ENCODE results near the gene SH3PXD2B.

The SH3PXD2B gene

DNA sequence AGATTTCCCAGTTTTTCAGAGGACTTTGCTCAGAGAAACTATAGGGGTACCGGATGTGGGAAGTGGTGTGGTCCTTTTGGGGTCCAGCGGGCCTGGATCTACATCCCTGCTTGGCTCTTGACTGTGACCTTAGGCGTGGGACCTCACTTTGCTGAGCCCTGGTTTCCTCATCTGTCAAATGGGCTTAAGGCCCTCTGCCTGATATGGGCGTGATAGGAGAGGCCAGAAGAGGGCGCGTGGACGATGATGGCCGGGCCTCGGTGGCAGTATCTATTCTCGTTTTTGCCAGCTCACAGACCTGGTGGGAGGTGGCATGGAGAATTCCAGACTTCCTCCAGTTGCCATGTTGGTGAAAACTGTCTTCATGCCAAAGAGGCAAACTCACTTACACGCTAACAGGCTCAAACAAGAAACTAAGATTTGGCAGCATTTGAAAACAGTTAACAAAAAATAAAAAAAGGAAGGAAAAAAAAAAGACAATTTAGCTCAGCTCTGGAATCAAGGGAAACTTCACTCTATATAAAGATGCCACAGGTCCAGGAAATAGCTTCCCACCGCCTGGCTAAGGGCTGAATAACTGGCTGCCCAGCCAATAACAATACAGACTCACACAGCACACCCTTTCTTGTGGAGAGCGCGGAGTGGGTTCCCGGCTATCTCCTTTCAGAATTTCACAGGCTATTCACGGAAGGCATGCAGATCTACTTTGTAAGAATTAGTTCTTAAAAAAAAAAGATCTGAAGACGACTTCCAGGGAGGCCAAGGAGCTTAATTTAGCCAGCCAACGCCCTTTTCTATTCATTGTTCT, 1.7 kb downstream of the SH3PXD2B start:
- no peak for DNase-seq

DNA sequence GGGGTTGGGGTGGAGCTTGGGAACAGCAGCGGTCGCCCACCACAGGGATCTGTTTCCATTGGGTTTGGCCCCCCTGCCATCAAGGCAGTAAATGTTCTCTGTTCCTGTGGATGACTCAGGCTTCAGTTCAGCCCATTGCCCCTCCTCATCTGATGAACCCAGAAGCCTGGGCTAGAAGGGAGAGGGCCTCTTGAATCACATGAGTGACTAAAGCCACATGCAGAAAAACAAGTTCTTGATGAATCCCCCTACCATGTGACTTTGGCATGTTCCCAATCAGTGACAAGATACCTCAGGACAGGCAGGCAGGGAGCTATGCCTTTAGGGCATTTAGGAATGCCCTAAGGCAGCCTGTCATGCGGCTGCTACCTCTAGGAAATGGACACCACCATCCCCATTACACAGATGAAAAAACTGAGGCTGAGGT, 2.5 kb downstream of the SH3PXD2B start:
- no peak for DNase-seq

DNA sequence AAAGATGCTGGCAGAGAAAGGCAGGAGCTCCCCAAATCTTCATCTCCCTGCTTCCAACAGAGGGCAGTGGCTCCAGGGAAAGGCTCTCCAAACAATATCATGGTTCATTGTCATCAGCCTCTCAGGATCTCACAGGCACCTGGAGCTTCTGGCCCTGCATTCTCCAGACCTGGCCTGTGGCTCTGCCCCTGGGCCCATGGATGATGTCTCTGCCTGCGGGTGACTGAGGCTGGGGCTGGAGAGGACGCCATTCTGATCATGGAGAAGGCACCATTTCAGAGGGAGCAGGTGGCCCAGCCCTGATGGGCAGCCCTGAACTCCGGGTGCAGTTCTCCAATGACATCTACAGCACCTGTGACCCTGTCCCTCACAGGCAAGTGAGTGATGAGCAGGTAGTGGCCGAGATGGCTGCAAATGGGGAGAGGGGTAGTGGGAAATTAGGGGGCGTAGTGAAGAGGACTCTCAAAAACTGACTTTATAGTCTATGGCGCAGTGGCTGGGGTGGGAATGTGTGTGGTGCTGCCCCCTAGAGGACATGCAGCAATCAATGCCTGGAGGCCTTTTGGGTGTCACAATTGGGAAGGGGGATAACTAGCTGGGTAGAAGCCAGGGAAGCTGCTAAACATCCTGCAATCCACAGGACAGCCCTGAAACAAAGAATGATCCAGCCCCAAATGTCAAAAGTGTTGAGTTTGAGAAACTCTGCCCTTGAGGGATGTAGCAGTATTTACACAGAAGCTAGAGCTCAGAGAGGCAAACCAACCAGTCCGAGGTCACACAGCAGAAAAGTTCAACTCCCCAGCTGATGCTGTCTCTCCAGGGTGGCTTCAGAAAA, 3.2 kb downstream of the SH3PXD2B start:
- peak; percentile 26 for DNase-seq

DNA sequence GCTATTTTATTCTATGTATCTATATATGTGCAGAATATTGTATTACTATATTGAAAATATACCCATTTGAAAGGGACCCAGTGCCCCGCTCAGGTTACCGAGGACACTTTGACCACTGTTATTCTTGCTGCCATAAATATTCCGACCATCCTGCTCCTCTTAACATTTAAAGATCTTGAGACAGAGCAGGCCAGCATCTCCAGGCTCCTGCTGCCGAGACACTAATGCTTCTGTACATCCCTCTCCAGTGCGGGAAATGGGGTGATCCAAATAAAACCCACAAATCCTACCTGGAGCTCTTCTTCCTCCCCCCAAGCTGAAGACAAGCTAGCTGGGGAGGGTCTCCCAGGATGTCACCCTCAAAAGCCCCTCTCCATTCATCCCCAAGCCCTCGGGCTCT, 3.9 kb downstream of the SH3PXD2B start:
- no peak for DNase-seq

DNA sequence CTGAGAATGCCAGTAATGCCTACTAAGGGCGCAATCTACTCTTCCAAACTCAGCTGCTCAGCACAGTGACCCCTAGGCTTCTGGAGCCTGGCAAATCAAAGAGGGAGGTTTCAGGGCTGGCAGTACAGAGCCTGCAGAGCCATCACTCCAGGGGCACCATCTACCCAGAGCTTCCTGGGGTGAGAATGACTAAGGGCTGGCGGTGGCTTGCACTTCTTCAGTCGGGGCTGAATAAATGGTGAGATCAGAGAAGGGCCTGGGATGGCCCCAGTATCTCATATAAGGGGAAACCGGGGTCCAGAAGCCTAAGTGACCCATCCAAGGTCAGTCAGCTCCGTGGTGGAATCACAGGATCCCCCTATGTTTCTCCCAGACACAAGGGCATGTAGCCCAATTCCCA, 5.3 kb downstream of the SH3PXD2B start:
- DNase-seq: no peak

DNA sequence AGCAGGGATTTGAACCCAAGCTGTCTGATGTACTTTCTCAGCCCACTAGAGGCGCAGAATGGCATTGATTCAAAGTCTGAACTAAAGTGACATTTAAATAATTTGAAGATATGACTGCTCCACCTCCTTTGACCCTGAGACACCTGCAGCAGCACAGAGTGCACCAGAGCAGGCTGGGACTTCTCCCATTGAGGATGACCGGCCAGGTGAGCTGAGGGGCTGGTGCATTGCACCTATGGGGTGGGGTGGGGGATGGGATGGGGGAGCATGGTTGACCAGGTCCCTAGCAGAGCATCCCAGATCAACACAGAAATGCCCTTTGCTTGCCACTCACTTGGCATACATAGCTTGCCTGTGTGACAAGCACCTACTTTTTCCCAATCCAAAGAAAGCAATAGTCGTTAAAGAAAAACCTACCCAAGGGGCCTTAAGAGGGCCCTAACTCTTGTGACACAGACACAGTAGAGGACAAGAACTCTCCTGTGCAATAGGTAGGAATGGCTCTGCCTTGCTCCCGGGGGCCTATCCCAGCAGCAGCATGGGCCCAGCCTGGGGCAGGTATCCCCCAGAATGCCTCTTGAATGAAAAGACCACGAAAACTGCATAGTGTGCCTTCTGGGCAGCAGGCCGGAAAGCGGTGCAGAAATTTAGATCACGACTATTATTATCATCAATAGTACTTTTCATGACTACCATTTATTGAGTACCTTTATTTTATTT, 6.5 kb downstream of the SH3PXD2B start:
- no peak for DNase-seq

DNA sequence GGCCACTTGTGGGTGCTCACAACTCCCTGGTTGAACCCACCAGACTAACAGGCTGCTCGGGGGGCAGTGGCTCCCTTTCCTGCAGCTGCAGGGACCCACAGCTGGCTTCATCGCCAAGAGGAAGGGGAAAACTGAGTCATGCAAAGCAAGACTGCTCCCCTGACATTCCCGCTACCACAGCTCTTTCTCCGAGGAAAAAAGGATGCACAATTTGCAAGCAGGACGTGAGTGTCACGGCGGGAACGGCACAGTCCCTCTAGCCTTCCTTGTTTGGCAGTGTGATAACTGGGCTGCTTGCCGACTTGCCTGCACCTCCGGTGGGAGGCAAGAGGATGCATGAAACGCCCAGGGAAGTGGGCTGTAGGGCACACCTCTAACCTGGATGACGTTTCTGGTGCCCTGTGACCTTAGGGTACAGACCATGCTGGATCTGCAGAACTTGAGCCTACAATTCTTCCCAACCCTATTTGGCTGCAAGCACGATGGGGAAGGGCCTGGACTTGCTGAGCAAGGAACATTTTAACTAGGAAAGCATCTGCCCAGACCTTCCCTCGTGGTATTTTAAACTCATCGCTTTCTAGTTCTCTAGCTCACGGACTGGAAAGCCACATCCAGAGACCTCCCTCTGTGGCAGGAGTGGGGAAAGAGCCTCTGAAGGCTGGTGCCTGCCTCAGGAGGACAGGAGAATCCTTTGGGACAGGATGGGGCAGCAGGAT, 7.8 kb downstream of the SH3PXD2B start:
- no peak for DNase-seq

DNA sequence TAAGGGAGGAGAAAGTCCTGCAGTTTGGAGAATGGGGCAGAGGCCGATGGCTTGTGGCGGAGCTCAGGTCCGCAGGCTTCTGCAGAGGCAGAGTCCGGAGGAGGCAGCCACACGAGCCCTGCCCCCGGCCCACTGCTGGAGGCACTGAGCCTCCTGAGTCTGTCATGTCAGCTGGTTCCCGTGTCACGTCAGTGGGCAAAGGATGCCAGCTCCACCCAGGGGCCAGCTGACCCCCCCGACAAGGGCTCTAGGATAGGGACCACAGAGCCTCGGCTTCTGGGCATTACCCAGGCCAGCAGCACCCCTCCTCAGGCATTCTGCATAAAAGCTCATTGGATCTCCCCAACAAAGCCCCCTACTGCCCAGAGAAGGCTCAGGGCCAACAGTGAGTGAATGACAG, 8.5 kb downstream of the SH3PXD2B start:
- no peak for DNase-seq

DNA sequence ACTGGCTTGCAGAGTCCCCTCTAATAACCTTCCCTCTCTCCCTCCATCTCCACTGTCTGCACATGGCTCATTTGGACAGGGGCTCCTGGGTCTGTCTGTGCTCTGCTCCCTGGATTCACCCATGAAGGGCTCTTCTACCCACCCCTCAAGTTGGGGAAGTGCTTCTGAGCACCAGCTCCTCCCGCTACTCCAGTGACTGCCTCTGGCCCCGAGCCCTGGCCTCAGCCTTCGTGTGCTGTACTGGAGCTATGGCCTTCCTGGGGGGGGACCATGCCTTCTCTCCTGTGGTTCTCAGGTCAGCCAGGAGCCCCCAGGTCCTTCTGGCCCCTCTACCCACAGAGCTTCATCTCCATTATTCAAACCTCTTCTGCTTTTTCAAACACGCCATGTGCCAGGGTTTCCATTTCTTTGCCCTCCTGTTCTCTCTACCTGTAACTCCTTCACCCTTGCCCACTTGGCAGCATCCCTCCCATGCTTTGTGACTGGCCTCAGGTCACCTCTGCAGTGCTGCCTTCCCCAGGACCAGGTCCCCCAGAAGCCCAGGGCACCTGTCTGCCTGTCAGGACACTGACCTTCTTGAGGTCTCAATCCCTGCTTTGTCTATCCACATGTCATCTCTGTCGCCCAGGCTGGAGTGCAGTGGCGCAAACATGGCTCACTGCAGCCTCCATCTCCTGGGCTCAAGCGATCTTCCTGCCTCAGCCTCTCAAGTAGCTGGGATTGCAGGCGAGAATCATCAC, 9.5 kb downstream of the SH3PXD2B start:
- no peak for DNase-seq

DNA sequence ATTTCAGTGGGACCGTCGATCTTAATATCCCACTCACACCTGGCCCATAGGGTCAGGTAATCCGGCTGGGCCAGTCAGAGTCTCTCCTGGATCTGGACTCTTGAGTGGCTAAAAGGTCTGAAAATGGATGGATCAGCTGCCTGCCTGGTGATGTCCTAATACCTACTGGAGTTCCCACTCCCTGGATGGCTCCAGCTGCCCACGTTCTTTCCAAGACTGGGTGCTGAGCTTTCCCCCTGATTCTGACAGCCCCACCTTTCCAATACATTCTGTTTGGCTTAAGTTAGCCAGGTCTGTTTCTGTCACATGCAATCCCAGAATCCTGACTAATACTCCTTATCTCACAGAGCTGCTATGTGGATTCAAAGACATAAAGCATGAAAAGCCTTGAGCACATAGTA, 10.2 kb downstream of the SH3PXD2B start:
- no peak for DNase-seq

DNA sequence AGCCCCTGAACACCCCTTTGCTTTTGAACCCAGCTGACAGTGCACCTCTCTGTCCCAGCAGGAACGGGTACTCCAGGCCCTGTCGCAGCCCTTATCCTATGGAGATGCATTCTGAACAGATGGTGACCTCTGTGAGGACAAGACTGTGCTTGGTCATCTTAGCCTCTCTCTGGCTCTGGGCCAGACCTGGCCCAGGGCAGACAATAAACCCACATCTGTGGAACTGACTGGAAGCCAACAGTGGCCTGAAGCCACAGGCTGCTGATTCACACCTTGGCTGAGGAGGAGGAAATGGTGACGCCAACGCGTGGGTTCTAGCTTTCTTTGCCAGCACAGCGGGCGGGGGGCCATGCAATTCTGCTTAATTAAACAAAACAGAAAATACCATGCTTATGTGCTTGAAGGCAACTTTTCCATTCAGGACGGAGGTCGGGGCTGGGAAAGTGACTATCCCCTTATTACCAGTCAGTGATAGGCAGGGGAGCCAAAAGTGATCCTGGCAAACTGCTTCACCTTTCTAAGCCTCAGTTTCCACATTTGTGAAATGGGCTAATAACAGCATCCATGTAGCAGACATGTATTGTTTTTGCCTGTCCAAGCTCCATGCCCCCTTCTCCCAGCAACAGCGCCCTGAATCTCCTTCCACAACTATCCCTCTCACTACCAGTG, 10.8 kb downstream of the SH3PXD2B start:
- DNase-seq: peak; percentile 28

DNA sequence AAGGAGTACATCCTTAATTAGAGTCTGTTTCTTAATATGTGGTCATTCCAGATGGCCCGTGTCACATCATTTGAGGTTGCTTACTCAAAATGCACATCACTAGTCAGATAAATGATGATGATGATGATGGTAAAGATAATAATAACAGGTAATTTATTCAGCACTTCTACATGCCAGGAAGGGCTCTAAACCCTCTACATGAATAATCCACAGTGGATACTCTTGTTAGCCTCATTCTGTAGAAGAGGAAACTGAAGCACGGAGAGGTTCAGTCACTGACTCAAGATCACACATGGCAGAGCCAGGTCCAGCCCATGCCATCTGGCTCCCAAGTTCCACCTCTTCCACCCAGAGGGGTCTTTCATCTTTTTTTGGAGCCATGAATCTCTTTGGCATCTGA, 11.7 kb downstream of the SH3PXD2B start:
- DNase-seq: no peak

DNA sequence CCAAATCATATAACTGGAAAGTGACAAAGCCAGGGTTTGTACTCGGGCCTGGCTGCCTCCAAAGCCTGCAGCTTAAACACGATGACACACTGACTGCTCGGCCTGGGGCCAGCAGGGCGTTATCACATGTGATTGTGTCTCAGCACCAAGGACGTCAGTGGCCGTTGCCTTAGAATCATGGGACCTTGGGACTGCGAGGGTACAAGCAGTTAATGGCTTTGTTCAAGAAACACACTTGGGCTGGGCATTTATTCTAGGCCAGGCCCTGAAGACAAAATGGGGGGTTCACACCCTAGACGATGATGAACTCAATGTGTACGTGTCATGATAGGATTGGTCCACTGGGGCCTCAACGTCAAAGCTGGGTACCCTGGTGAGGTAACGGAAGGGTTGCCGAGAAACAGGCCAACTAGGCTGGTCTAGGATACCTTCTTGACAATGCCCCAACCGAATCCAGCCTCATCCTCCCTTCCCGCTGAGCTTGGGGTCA, 13.0 kb downstream of the SH3PXD2B start:
- no peak for DNase-seq

DNA sequence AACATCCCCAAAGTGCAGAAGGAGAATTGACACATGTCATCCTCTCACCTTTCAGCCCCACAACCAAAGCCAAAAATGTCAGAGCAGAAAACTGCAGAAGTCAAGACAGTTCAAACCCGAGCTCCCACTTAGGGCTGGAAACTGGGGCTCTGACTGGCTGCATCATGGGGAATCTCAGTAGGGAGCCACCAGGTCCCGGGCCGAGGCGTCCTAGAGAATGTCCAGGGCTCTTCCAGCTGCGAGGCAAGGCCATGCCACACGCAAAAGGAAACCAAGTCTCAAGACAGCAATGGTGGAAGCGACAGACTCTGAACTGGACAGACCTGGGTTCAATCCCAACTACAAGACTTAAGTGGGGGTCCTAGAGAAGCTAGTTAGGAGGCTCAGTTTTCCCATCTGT, 13.8 kb downstream of the SH3PXD2B start:
- no peak for DNase-seq

DNA sequence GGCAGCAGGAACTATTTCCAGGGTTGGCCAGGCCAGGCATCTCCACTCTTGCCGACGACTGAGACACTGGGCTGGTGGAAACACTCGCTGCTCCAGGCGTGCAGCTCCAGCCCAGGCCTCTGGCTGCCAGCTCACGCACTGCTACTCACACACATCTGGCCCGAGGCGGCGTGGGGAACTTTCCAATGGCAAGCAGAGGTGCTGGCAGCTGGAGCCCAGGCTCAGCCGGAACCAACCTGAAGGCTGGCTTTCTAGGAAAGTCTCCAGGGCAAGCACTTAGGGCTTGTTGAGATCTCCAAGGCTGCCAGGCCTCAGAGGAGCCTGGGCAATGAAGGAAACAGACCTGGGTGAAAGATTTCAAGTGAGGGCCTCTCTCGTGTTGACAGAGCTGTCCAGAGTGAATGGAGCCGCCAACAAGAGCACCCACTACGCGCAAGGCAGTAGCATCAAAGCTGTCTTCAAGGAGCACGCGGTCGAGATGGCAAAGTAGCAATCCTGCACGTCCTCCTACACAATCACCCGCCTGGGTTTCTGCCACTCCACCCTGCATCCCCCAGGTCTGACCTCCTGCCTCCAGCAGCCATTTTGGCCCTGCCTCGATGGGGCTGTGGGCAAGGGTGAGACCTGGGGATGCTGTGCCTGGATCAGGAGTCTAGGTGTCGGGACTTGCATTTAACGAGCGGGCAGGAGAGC, 14.4 kb downstream of the SH3PXD2B start:
- DNase-seq: no peak

DNA sequence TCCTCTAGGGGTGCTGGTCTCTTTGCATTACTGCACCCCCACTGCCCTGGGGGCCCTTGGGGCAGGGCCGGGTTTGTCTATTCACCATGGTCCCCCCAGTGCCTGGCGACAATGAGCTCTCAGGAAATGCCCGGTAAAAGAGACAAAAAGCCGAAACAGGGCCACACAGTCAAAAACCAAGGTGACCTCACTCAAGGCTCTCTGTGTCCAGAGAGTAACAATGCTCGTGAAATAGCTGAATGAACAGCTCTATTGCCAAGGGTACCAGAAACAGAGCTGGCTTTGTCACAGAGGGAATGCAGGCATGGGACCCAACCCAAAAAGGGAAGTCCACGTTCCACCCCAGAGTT, 16.0 kb downstream of the SH3PXD2B start:
- no peak for DNase-seq

DNA sequence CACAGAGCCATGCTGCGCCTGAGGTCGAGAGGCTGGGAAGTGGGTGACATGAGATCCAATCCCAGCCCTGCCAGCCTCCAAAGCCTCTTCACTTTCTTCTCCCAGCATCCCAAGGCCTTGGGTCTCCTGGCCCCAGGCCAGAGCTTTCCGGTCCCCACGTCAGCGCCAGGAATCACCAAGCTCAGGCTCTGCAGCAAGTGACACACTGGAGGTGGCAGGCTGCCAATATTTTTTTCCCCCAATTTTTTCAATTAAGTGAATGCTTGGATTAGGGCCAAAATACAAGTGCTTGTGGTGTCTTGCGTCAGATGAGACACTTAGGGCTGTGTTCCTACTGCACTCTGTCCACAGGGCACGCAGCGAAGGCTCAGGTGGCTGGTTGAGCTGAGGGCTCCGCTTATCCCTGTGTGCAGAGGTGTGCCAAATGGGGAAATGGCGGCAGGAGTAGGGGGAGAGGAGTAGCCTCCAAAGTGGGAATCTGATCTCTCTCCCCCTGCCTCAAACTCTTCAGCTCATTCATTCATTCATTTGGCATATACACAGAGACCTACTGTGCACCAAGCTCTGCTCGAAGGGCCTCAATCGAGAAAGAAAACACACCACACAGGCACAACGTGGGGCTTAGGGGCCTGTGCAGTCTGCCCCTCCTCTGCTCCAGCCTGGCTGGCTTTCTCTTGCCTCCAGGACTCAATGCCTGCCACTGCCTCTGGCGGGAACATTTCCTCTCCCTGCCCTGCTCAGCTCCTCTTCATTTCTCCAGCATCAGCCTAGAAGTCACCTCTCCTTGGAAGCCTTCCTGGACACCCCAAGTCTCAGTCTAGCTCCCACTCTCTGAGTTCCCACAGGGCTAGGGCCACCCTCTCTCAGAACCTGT, 16.6 kb downstream of the SH3PXD2B start:
- peak; percentile 57 for DNase-seq

DNA sequence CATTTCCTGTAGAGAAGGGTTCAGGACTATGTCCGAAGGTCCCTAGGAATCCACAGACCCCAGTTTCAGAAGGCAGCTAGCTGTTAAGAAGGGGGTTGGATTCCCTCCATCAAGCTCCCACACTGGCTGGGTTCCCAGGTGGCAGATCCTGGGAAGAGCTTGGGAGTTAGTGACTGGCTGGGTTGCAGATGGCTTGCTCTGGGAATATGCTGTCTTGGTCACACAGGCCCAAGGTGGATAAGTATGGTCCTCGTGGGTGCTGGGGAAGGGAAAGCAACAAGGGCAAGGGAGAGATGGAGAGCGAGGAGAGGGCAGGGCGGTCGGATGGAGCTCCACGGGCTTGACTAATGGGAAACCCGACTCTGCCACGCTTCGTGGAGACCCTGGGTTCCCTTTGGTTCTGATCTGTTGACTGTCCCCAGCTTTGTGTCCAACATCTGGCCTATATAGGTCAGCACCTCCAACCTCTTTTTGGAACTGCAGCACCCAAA, 17.4 kb downstream of the SH3PXD2B start:
- DNase-seq: no peak

DNA sequence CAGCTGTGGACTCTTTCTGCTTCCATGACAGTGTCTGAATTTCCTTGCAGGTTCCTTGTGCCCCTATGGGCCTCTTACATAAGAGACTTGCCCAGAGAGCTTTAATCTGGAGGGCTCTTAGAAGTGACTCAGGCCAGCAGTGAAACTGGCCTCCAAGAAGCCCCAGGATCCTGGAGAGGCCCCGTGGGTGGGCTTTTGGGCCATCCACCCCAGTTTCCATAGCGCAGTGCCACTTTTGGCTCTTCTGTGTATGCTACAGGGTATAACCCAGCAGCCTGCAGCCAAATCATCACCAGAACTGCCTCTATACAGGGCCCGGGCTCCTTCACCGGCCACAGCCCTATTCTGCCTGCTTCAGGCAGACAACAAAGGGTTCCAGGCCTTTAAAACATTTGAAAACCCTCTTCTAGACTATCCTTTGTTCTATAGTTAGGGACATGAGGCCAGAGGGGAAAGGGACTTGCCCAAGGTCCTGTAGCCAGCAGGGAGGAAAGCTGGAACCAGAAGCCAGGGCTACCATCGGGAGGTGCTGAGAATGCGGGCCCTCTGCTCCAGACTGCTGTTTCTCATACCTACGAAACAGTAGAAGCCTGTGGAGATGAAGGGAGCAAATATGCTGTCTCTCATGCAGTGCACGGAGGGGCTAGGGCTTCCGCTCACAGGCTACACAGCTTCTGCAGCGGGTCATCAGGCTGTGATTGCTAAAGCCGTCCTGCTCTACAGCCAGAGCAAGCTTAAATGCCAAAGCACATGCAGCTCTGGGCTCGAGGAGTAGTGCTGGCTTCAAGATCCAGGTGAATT, 18.0 kb downstream of the SH3PXD2B start:
- DNase-seq: no peak
